Ovary (tissue), 3 donors: ENCODE measurements around the gene CDC25B.

Experiments used
- POLR2A ChIP-seq: fragments of 450-650 bp; IDR thresholded peaks from one replicate; pipeline ENCODE4 v1.6.1; 2017; ENCODE audit warnings: antibody characterized with exemption, mild to moderate bottlenecking, moderate library complexity
- TF ChIP-seq, protein P1 (sequence below), 3 donors: fragments of 450-650 bp in 2 of 3; fragments of 200-600 bp in 1 of 3; IDR thresholded peaks; one replicate each; pipeline versions ENCODE4 v1.5.1 to v1.8.0; 2016 to 2022; ENCODE audit warnings: antibody characterized with exemption in 3 of 3, mild to moderate bottlenecking in 1 of 3
- donor health status: DM: no; HTN: no; CAD: no.

DNA sequence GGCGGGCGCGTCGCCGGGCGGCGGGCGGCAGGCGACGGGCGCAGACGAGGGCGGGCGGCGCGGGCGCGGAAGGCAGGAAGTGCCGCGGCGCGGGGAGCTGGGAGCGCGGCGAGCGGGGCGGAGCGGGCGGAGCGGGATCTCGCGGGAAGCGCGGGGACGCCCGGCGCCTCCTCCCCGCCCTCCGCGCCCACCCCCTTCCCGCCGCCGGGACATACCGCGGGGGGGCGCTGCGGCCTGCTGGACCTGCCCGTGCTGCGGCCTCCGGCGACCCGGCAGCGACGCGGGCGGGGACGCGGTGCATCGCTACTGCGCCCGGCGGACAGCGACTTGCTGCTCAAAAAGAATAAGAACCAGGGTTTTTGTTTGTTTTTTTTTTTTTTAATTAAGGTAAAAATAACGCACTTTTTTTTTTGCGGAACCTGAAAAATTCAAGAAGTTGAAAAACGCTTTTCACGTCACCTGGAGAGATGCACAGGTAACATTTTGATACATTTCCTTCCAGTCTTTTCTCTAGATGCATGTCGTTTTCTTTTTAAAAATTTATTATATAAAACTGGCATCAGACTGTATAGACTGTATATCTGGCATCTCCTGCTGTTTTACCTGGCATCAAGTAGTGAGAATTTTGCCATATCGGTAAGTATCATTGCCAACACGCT is 9.3 kb upstream of the CDC25B start, which contains the start of gene CENPB:
- TF ChIP-seq, protein P1, sequence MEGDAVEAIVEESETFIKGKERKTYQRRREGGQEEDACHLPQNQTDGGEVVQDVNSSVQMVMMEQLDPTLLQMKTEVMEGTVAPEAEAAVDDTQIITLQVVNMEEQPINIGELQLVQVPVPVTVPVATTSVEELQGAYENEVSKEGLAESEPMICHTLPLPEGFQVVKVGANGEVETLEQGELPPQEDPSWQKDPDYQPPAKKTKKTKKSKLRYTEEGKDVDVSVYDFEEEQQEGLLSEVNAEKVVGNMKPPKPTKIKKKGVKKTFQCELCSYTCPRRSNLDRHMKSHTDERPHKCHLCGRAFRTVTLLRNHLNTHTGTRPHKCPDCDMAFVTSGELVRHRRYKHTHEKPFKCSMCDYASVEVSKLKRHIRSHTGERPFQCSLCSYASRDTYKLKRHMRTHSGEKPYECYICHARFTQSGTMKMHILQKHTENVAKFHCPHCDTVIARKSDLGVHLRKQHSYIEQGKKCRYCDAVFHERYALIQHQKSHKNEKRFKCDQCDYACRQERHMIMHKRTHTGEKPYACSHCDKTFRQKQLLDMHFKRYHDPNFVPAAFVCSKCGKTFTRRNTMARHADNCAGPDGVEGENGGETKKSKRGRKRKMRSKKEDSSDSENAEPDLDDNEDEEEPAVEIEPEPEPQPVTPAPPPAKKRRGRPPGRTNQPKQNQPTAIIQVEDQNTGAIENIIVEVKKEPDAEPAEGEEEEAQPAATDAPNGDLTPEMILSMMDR (IDR thresholded peaks at IDR 0.05), result peak; percentile 62 to 77 (median 65)
- no peak for TF ChIP-seq POLR2A
